GM18873 (cell line): ENCODE measurements around the gene CHCHD10.
"Not testable (repeated sequence)": the region's sequence is repeated elsewhere in the genome, so short reads cannot be mapped to it uniquely, and the experiment has no call there.

ENCODE experiments used
- ATAC-seq: cut with Tn5 transposase; IDR thresholded peaks from one replicate; pipeline ENCODE4 v1.9.1; 2021; ENCODE audit warnings: mild to moderate bottlenecking, moderate library complexity, moderate number of reproducible peaks; ENCODE audit not compliant: unreplicated experiment, low FRiP score

Gene CHCHD10

DNA sequence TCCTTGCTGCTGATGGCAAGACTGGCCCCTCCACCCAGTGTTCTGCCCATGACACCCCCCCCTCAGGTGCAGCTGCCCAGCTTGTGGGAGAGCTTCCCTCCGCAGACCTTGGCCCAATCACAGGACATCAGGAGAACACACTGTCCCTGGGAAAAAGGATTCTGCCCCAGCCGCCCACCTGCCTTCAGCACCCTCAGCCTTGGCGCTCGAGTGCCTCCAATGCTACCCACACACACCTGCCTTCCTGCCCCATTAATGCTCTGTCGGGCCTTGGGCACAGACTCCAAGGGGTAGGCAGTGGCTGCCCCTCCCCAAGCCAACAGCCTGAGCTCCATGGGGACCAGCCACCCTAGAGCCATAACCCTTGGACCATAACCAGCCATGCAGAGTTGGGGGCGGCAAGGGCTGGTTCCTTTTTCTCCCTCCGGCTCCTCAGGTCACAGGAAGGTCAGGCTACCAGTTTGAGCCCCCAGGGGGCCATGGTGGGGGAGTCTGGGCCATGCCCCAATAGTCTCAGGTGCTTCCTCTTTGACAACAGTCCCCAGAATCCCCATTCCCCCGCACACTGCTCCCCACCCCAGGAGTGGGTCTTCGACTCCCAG lies 15.6 kb downstream of the CHCHD10 start:
- no peak for ATAC-seq

DNA sequence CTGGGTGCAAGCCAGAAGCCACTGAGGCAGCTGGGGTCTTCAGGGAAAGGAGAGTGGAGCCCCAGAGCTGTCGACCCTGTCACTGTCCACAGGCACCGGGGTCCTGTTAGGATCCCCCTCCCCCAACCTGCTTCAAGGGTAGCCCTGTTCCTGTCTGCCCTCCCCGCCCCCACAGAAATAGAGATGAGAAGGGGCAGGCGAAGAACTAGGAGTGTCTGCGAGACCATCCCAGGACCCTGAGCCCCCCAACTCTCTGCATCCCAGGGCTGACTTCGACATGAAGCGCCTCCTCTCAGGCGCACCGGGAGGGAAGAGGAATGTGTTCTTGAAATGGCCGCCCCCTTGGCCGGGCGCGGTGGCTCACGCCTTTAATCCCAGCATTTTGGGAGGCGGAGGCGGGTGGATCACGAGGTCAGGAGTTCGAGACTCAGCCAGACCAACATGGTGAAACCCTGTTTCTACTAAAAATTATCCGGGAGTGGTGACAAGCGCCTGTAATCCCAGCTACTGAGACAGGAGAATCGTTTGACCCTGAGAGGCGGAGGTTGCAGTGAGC lies 16.3 kb downstream of the CHCHD10 start:
- ATAC-seq = no peak

DNA sequence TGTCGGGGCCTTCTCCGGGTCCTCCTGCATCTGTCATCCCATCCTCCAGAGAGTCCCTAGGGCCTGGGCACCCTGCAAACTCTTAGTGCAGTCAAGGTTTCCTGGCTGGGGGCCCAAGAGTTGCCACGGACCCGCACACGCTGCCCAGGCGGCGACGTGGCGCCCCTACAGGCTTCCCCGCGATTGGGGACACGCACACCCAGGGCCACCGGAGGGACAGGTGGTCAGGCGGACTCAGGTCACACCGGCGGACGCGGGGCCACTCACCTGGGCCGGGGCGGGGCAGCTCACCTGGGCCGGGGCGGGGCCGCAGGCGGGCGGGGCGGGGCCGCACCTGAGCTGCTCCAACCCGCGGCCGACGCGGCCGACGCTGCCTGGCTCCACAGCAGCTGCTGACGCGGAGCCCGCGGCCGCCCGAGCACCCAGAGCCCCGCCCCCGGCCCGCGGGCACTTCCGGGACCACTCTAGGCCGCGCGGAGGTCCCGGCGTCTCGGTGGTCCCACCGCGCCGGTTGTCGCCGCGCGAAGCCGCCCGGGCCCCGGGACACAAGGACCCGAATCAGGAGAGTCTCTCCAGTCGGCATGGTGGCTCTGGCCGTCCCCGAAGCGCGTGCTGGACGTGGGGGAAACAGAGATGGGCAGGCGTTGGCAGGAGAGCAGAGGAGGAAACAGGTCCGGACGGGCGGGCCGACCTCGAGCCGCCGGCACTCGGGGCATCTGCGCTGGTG lies 16.9 kb downstream of the CHCHD10 start, which contains the start of gene ZNF70:
ZNF70 (minus strand) TSS at position 399 of the 727 bp plus-strand sequence. CDS start 5,972 bp downstream, outside the sequence.
- no peak for ATAC-seq

DNA sequence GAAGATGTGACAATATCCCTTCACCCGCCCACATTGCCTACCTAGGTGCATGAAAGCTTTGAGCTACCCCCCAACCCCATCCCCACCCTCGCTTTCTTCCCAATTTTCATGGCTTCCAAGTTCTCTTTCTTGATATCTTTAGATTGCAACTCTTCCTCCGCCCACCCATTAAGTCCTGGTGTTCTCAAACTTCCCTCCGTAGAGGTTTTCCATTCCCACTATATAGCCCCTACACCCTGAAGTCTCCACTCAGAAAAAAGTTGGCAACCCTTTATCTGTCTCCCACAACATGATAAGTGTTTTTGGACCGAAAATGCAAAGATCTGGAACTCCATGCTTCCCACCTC lies 17.4 kb downstream of the CHCHD10 start:
- ATAC-seq = no peak

DNA sequence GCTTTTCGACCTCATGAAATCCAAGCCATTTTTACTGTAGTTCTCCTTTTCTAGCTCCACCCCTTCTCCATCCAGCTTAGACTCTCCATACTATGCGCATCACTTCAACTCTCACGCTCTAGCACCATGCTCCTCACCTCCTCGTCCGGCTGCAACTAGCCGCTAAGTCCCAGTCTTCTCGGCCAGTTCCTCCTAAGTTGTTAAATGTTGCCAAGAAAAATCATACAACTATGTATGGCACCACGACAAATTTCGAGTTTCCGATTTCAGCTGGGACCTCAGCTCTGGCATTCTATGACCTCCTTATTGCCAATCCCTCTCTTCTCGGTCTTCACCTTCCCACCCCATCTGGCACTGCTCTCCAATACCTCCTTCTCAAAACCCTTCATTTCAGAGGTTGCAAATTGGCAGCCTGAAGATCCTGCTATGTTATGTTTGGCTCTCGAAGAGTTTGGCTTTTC lies 17.9 kb downstream of the CHCHD10 start:
- ATAC-seq = no peak

DNA sequence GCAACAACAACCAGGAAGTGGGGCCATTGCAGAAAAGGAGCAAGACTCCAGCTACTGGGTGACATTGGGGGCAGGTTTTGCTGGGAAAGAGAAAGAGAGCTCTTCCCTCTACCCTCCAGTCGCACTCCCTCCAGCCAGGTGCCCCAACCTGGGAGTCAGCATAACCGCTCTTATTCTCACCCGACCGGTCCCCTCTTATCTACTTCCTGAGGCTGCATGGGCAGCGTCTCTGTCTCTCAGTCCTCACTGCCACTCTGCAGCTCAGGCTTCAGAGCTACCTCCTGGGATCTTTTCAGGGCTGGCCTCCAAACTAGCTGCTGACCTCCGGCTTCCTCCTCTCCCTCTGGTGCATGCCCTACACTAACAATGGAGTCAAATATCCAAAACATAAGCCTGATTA lies 22.0 kb downstream of the CHCHD10 start:
- ATAC-seq = no peak

DNA sequence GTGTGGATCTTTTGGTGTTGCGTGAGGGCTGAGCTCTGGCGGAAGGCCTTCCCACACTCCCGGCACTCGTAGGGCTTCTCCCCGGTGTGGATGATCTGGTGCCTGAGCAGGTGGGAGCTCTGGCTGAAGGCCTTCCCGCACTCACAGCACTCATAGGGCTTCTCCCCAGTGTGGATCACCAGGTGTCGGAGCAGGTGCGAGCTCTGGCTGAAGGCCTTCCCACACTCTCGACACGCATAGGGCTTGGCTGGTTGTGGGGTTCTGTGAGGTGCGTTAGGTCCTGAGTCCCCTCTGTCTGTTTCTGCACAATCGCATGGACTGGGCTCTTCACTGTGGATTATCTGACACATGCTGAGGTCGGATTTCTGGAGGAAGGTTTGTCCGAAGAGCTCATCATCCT lies 23.3 kb downstream of the CHCHD10 start:
- no peak for ATAC-seq

DNA sequence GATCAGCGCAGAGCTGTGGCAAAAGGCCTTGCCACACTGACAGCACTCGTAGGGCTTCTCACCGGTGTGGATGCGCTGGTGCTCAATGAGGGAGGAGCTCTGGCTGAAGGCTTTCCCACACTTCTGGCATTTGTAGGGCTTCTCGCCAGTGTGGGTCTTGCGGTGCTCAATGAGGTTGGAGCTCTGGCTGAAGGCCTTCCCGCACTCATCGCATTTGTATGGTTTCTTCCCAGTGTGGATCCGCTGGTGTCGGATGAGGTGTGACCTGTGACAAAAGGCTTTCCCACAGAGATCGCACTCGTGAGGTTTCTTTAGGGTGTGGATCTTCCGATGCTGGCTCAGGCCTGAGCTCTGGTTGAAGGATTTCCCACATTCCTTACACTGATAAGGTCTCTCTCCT lies 23.8 kb downstream of the CHCHD10 start:
- ATAC-seq = no peak

DNA sequence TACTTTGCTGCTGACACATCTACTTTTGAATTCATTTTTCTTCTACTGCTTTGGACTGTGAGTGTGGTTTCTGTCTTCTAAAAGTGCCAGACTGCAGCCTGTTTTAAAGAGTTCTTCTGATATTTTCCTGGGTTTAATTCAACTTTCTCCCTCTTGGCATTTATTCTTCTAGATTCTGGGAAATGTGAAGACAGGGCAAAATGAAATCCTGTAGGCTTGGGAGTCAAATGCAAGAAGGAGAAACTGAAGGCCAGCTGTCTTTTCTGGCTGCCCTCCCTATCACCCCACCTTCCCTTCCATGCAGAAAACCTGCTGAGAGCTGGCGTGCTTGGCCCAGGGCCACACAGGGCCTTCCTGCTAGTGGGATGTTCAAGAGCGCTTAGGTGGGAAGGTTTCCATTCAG lies 24.5 kb downstream of the CHCHD10 start:
- no peak for ATAC-seq

DNA sequence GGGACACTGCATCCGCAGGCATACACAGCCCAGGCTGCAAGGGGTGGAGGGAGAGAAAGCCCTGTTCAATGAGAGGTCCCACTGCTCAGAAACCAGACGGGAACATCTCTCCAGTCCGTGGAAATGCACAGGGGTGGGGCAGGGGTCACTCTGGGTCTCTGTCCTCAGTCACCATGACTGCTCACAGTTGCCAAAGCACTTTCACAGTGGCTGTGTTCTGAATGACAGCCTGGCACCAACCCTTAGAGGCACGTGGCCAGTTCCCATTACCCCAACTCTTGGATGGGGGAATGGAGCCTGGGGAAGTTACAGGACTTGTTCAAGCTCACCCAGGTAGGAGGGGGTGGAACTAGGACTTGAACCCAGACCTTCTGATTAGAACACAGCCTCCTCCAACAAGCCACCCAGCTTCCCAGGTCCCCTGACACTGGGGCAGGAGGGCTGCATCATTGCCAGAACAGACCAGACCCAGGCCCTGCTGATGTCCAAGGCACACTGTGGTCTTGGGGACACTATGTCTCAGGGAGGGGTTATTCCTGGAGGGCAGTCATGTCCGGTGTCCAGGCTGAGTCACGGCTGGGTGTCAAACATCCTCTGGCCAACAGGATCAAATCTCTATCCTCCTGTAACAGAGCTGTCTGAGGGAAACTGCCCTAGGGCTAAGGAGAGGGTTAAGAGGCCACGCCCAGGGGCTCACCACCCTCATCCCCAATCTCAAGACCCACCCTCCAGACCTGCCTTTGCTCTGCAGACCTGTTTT lies 25.1 kb downstream of the CHCHD10 start:
- no peak for ATAC-seq

DNA sequence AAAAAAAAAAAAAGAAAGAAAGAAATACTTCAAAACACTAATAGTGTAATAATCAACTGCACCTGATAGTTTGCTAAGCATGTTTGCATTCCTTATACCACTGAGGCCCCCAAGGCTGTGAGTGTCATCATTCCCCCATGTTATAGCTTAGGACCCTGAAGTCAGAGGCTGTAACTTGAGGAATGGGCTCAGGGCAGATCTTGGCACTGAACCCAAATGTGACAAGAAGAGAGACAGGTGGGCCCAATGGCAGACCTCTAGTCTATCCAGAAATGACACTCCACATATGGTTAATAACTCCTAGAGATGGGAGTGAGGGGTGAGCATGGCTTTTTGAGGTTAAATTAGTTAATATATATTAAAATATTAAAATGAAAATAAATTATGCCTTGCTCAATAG lies 30.1 kb downstream of the CHCHD10 start:
- ATAC-seq = no peak

DNA sequence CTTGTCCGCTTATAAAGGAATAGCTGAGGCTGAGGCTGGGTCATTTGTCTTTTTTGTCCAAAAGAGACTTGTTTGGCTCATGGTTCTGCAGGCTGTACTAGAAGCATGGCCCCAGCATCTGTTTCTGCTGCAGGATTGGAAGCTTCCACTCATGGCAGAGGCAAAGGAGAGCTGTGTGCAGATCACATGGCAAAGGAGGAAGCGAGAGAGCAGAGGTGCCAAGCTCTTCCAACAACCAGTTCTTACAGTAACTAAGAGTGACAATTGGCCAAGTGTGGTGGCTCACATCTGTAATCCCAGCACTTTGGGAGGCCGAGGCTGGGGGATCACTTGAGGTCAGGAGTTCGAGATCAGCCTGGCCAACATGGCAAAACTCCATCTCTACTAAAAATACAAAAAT lies 39.7 kb downstream of the CHCHD10 start:
- ATAC-seq = not testable (repeated sequence)

DNA sequence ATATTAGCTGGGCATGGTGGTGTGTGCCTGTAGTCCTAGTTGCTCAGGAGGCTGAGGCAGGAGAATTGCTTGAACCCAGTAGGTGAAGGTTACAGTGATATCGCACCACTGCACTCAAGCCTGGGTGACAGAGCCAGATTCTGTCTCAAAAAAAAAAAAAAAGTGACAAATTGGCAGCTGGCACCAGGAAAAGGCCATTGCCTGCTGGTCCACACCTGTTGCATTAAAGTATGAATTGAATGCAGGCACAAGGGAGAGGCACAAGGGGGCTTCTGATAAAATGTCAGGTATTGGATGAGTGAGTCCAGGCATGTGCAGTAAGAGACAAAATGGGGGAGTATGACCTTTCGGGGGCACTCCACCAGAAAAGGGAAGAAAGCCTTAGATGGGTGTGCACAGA lies 45.0 kb downstream of the CHCHD10 start:
- no peak for ATAC-seq

DNA sequence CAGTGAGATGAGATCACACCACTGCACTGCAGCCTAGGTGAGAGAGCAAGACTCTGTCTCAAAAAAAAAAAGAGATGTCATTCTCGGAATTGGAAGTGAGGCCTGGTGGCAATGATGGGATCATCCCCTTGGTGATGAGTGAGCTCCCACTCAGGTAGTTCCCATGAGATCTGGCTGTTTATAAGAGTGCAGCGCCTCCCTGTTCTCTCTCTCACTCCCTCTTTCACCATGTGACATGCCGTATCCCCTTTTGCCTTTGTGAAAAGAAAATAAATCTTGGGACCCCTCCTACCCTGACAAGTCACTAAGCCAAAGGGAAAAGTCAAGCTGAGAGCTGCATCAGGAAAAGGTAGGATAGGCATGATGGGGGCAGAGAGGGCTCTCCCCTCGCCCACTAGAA lies 45.6 kb downstream of the CHCHD10 start:
- ATAC-seq = no peak

DNA sequence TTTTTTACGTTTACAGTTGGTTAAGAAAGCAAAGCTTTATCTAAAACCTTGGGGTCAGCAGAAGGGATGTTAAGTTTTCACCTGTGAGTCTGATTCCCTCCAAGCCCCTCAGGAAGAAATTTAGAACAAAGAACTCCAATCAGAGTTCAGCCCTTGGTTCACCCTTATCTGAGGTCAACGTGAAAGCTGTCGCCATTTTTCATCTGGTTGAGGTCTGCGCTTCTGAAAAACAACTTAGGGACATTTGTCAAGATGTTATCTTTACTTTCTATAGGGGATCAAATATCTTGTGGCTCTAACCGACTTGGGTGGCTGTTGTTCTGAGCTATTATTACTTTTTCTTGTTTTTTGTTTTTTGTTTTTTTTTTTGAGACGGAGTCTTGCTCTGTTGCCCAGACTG lies 46.9 kb downstream of the CHCHD10 start:
- no peak for ATAC-seq

DNA sequence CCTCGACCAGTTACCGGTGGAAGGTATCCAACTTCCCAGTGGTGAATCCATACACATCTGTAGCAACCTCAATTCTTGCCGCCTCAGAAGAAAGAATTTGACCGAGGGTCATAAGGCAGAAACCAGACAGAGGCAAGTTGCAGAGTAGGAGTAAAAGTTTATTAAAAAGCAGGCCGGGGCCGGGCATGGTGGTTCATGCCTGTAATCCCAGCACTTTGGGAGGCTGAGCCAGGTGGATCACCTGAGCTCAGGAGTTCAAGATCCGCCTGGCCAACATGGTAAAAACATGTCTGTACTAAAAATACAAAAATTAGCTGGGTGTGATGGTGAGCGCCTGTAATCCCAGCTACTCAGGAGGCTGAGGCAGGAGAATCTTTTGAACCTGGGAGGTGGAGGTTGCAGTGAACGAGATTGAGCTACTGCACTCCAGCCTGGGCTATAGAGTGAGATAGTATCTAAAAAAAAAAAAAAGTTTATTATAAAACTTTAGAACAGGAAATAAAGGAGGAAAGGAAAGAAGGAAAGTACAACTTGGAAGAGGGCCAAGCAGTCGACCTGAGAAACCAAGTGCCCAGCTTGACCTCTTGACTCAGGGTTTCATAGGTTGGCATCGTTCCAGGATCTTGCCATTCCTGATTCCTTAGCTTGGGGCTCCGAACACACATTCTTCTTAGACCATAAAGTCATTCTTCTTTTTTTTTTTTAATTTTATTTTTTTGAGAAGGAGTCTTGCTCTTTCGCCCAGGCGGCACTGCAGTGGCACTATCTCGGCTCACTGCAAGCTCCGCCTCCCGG lies 49.2 kb downstream of the CHCHD10 start:
- no peak for ATAC-seq

DNA sequence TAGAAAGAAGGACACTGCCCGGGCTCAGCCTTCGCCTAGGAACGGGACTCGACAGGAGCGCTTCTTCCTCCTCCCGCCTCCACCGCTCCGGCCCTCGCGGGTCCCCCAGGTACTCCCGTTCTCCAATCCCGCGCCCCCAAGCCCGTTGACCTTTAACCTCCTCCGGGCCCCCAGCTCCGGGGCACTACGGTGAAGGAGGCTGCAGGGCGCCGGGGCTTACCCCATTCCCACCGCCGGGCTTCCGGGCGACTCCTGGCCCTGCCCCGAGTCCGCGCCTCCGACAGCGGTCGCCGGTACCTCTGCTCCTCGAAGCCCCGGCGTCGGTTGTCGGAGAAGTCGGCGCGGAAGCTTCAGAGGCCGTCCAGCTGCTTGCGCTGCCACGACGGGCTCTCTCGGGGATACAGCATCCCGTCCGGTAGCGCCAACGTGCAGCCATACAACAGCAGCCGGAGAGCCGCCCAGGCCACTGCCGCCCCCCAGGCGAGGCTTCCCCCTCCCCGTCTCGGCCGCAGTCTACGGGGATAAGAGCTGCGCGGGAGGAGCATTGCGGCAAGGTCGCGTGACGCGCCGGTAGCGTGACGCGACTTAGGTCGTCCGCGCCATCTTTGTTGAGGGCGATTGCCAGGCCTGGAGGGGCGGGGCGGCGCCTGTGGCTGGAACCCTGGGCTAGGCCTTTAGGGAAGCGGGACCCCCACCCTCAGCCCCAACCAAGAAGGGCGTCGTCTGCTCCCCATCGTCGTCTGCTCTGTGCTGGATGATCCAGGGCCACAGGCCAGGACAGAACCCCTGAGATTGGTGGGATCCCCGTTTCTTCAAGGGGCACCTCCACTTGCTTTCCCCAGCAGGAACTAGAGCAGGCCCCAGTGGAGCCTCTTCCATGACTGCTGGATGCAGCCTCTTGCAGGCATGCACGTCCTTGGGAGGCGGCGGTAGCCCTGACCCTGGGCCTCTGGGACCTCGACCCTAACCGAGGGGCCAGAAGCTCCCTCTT lies 50.7 kb downstream of the CHCHD10 start:
- ATAC-seq = peak; percentile 53
